Umbilical cord (tissue), 2 donors: Measurements from ENCODE around the gene CLC. TPM values are rescaled to one million over a fixed set of nuclear protein-coding genes. Genes with fewer than 3 reads are reported as not detected.
"Not testable (repeated sequence)": the region's sequence is repeated elsewhere in the genome, so short reads cannot be mapped to it uniquely, and the experiment has no call there.

Experiments
- DNase-seq: peaks from one replicate; pipeline ENCODE4 v3.0.0-alpha.2; 2015; ENCODE audit warnings: low spot score
- total RNA-seq: library from RNA; depleted of rRNA; stranded (reverse); fragments of >200 nt; gene quantifications from one replicate; pipeline ENCODE4 v1.2.3, GENCODE V29; 2014; ENCODE audit warnings: low replicate concordance; ENCODE audit not compliant: insufficient read depth

CLC gene
- total RNA-seq, 1 donor from 2014 or later = not detected

- DNase-seq = no peak
These were observed 8.2 kb downstream of the CLC start for GRCh38 chr19:39729594-39729993.

- no peak for DNase-seq
These were observed 9.8 kb downstream of the CLC start for GRCh38 chr19:39728040-39728439.

DNA sequence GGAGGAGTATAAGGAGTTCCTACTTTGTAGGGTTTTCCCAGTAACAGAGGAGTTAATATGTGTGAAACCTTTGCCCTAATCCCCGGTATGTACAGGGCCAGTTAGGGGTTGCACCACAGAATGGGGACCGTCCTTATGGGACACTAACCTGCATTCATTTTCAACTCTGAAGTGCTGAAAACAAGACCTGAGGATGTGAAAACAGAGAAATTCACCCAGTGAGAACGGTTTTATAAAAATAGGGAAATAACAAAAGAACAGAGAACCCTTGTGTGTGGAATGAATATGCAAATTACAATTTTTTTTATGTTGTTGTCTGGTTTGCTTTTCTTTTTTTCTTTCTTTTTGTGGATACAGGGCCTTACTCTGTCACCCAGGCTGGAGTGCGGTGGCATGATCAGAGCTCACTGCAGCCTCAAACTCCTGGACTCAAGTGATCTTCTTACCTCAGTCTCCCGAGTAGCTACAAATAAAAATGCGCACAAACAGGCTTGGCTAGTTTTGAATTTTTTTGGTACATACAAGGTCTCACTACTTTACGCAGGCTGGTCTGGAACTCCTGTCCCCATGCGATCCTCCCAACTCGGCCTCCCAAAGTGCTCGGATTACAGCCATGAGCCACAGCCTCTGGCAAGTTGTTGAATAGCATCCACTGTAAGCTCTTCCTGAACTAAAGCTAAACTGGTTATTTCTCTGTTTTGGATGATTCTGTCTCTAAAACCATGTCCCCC, 10.6 kb downstream of the CLC start:
- no peak for DNase-seq

DNA sequence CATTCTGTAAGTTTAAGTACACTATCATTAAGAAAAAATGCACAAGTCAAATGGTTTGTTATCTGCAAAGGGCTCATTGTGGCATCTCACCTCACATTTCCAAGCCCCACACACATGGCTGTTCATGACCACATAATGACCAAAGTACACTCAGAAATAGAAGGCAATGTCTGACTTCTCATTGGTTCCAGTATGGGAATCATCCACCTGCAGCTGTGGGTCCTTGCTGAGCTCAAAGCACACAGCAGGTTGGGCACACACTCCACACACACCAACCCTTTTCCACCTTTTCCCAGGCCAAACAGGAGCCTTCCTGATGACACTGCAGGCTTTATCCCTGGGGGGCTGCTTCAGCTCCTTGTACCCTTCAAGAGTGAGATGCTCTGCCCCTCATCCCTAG, 11.8 kb downstream of the CLC start:
- no peak for DNase-seq

GRCh38 chr19:39720144-39720543, 17.7 kb downstream of the CLC start:
- not testable (repeated sequence) for DNase-seq

GRCh38 chr19:39710333-39710890, 27.4 kb downstream of the CLC start:
- no peak for DNase-seq

GRCh38 chr19:39709026-39709872, 28.6 kb downstream of the CLC start:
- no peak for DNase-seq

DNA sequence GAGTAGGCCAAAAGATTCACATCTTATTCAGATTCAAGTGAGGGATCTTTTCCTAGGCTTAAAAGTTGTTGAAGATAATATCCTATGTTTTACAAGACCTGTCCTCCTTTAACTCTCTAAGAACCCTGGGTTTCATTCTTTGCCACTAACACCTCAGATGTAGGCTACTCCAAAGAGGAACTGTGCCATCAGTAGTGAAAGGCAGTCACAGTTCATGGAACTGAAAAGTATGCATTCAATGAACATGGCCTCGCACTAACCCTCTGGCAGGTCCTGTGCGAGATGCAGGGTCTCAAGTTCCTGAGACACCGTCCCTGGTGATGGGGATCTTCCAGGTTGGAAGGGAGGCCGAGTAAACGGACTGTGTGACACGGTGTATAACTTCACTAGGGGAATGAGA, 29.2 kb downstream of the CLC start:
- DNase-seq = no peak

DNA sequence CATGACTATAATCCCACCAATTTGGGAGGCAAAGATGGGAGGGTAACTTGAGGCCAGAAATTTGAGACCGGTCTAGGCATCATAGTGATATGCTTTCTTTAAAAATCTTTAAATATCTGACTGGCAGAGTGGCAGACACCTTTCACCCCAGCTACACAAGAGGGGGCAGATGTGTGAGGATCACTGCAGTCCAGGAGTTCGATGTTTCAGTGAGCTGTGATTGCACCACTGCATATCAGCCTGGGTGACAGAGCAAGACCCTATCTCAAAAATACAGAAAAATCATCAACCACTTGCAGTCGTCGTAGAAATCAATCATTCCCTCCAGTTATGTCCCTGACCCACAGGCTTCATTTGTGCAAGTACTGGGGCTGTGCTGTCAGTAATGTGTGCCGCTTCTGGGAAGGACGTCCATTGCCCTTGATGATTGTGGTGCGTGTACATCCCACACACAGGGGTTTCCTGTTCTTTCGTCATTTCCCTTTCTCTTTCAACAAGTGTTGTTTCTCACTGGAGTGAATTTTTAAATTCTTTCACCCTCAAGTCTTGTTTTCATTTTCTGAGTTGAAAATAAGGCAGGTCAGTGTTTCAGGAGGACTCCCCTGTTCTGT, 32.1 kb downstream of the CLC start:
- no peak for DNase-seq

GRCh38 chr19:39704181-39705044, 33.4 kb downstream of the CLC start, which contains the start of gene LGALS14:
LGALS14 (plus strand) TSS chr19:39704481; CDS start chr19:39704529, 48 bp downstream.
- DNase-seq = no peak

- DNase-seq = no peak
These were observed 36.5 kb downstream of the CLC start for GRCh38 chr19:39701291-39701690.

DNA sequence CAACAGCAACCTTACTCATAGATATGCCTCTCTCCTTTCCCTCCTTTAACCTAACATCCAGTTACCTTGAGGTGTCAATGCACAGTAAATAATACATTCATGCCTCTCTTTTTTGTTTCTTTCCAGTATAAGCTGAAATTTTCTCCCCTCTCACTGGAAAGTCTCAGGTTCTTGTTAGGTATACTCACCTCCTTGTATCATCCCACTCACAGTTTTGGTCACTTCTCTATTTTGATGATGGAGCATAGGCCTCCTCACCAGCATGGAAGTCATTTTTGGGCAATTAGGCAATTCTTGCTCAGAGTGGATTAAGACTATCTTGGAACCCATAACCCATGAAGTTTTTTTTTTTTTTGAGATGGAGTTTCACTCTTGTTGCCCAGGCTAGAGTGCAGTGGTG, 39.3 kb downstream of the CLC start:
- DNase-seq = no peak

GRCh38 chr19:39696387-39696786, 41.4 kb downstream of the CLC start:
- no peak for DNase-seq

- DNase-seq = no peak
These were observed 42.1 kb downstream of the CLC start for GRCh38 chr19:39695759-39696158.

GRCh38 chr19:39692822-39693221, 45.0 kb downstream of the CLC start:
- DNase-seq = no peak

DNA sequence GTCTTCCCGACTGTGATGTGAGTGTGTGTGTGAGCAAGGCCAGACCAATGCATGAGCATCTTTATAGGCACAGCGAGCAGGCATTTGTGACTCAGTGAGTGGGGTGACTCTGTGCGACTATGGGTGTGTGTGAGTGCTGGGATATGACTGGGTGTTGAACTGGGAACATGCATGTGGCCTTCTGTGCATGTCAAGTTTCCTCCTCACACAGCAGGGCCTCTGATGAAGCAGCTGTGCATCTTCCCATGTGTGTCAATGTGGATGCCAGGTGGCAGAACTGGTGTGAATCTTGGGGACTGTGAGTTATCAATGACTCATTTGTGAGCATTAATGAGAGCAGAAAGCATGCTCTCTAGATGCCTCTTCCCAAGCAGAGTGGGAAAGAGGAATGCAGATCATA, 45.7 kb downstream of the CLC start:
- no peak for DNase-seq

- DNase-seq = not testable (repeated sequence)
These were observed 49.2 kb downstream of the CLC start for GRCh38 chr19:39688637-39689036.

GRCh38 chr19:39686739-39687138, 51.1 kb downstream of the CLC start:
- no peak for DNase-seq

DNA sequence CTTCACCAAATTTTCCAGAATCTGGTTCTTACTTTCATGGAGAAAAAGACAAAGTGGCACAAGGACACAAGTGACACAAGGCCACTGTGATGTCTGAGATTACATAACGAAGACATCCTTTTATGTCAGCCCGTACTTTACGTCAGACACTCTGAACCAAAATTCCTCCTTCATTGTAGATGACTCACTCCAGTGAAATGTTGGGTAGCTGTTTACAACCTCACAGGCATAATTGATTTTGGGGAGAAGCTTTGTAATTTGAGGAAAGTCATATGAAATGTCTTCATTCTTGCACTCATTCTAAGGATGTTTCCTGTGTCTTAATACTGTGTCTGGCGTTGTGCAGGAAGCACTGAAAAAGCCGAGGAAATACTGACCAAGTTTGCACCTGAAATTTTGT, 53.6 kb downstream of the CLC start:
- DNase-seq = no peak

DNA sequence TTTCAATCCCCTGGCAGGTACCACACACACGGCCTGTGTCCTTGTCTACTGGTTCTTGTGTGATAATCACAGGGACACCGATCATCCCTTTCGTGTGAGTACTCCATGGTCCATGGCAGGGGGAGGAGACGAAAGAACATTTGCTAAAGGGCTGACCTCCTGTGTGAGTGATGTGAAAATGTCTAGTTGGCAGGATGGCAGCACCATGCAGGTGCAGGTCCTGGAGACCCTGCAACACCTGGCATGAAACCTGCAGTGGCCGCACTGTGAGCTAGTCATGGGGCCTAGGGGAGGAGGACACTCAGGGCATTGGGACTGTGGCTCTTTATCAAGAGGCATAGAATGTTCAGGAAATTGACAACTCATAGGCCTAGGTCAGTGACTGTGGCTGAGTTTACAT, 56.4 kb downstream of the CLC start:
- DNase-seq = no peak
